H1 (cell line): ENCODE data around the gene SCYL1. TPM values are rescaled to one million over a fixed set of nuclear protein-coding genes. Genes with fewer than 3 reads are reported as not detected.

Experiments
- CTCF ChIA-PET: fragments of 300-600 bp; sonication (Branson Sonifier 250); formaldehyde crosslinking; loops from one replicate; lab custom pipeline; 2021; ENCODE audit not compliant: partially characterized antibody; lab: Charles Lee
- POLR2A ChIA-PET: fragments of 300-600 bp; sonication (Branson Sonifier 250); formaldehyde crosslinking; loops from one replicate; lab custom pipeline; 2021; ENCODE audit warnings: inconsistent platforms; ENCODE audit not compliant: partially characterized antibody; lab: Charles Lee
- DNase-seq, 2 experiments: peaks; one replicate each; pipeline versions ENCODE4 v3.0.0 to v3.0.0-alpha.2; 2010 to 2022; ENCODE audit warnings: low spot score in 2 of 2, low read depth in 1 of 2, mixed read lengths in 1 of 2
- FAIRE-seq: peaks from 2 replicates; lab custom pipeline; 2011; peaks lifted over from hg19 to GRCh38; lab: Jason Lieb, UNC
- H2AFZ ChIP-seq: 2 replicates; pipeline ENCODE4 v1.8.1; 2012; ENCODE audit warnings: low read length, inconsistent platforms
- H2AK5ac ChIP-seq: 2 replicates; pipeline ENCODE4 v1.6.1; 2013; ENCODE audit warnings: low read depth, low read length
- H2BK120ac ChIP-seq: replicated peaks from 2 replicates; pipeline ENCODE3; 2013; ENCODE audit warnings: low read depth, low read length, inconsistent platforms
- H2BK12ac ChIP-seq: 2 replicates; pipeline ENCODE4 v1.6.1; 2013; ENCODE audit warnings: low read depth, low read length
- H2BK15ac ChIP-seq: 2 replicates; pipeline ENCODE4 v1.6.1; 2013; ENCODE audit warnings: low read length
- H2BK20ac ChIP-seq: 2 replicates; pipeline ENCODE4 v1.6.1; 2013; ENCODE audit warnings: low read length
- H2BK5ac ChIP-seq: 2 replicates; pipeline ENCODE4 v1.6.1; 2013; ENCODE audit warnings: low read depth, low read length
- H3K14ac ChIP-seq: 2 replicates; pipeline ENCODE4 v1.6.1; 2013; ENCODE audit warnings: inconsistent platforms; ENCODE audit not compliant: insufficient read length
- H3K18ac ChIP-seq: 2 replicates; pipeline ENCODE4 v1.6.1; 2013; ENCODE audit warnings: low read length; ENCODE audit errors: extremely low read depth
- H3K23ac ChIP-seq: 2 replicates; pipeline ENCODE4 v1.6.1; 2013; ENCODE audit warnings: inconsistent platforms; ENCODE audit not compliant: insufficient read length
- H3K23me2 ChIP-seq: 2 replicates; pipeline ENCODE4 v1.6.1; 2013; ENCODE audit warnings: low read depth, low read length
- H3K27ac ChIP-seq: 2 replicates; pipeline ENCODE4 v1.6.1; 2011; ENCODE audit warnings: low read depth, low read length, inconsistent platforms
- H3K27me3 ChIP-seq, 4 experiments: replicated peaks in 1 of 4; 1 replicate in 1 of 4; 2 replicates in 3 of 4; pipeline versions ENCODE4 v1.6.1 to v1.8.1; 2011 to 2013; ENCODE audit warnings: low read length in 3 of 4, mild to moderate bottlenecking in 3 of 4, inconsistent platforms in 2 of 4, mixed read lengths in 2 of 4, moderate library complexity in 1 of 4; ENCODE audit not compliant: control insufficient read depth in 3 of 4, insufficient read depth in 3 of 4; ENCODE audit errors: extremely low read depth in 1 of 4
- H3K36me3 ChIP-seq, 4 experiments: 2 replicates each; pipeline versions ENCODE4 v1.6.1 to v1.8.1; 2011 to 2013; ENCODE audit warnings: mild to moderate bottlenecking in 4 of 4, low read length in 3 of 4, moderate library complexity in 2 of 4, control low read depth in 1 of 4, inconsistent platforms in 1 of 4; ENCODE audit not compliant: insufficient read depth in 4 of 4, control insufficient read depth in 2 of 4
- H3K4ac ChIP-seq: replicated peaks from 2 replicates; pipeline ENCODE3; 2013; ENCODE audit warnings: low read length, low read depth, mixed read lengths, inconsistent platforms; ENCODE audit not compliant: insufficient read length
- H3K4me1 ChIP-seq, 4 experiments: replicated peaks in 1 of 4; 1 replicate in 1 of 4; 2 replicates in 3 of 4; pipeline versions ENCODE4 v1.6.1 to v1.8.1; 2011 to 2013; ENCODE audit warnings: low read length in 3 of 4, inconsistent platforms in 2 of 4, mixed read lengths in 1 of 4; ENCODE audit not compliant: insufficient read depth in 4 of 4, control insufficient read depth in 3 of 4
- H3K4me2 ChIP-seq, 2 experiments: 2 replicates each; pipeline versions ENCODE4 v1.6.1 to v1.8.1; 2011 to 2013; ENCODE audit warnings: low read depth in 2 of 2, low read length in 2 of 2, control low read depth in 1 of 2, inconsistent platforms in 1 of 2, mild to moderate bottlenecking in 1 of 2; ENCODE audit not compliant: insufficient read depth in 1 of 2
- H3K4me3 ChIP-seq, 4 experiments: fragments of 200-600, 300-600 bp in 1 of 4; sonication (generic), shearing (Covaris generic), sonication (Bioruptor Twin) in 1 of 4; 2 replicates each; pipeline versions ENCODE4 v1.5.1 to v1.8.1; 2011 to 2016; ENCODE audit warnings: low read length in 4 of 4, low read depth in 3 of 4, control low read depth in 2 of 4, inconsistent platforms in 2 of 4, mild to moderate bottlenecking in 2 of 4, mixed read lengths in 1 of 4, moderate library complexity in 1 of 4; ENCODE audit not compliant: insufficient read depth in 2 of 4; ENCODE audit errors: extremely low read depth in 1 of 4
- H3K56ac ChIP-seq: replicated peaks from 2 replicates; pipeline ENCODE3; 2013; ENCODE audit warnings: low read depth, mild to moderate bottlenecking, mixed read lengths, low read length, inconsistent platforms; ENCODE audit not compliant: insufficient read length
- H3K79me1 ChIP-seq: 2 replicates; pipeline ENCODE4 v1.6.1; 2013; ENCODE audit warnings: low read depth, low read length, control low read depth
- H3K79me2 ChIP-seq, 2 experiments: 2 replicates each; pipeline versions ENCODE4 v1.6.1 to v1.8.1; 2012 to 2013; ENCODE audit warnings: low read length in 2 of 2, mild to moderate bottlenecking in 2 of 2, inconsistent platforms in 1 of 2; ENCODE audit not compliant: insufficient read depth in 2 of 2, control insufficient read depth in 1 of 2
- H3K9ac ChIP-seq, 4 experiments: replicated peaks in 1 of 4; 1 replicate in 1 of 4; 2 replicates in 3 of 4; pipeline versions ENCODE4 v1.6.1 to v1.8.1; 2011 to 2013; ENCODE audit warnings: low read depth in 3 of 4, low read length in 3 of 4, control low read depth in 2 of 4, mild to moderate bottlenecking in 2 of 4, moderate library complexity in 2 of 4, inconsistent platforms in 1 of 4; ENCODE audit errors: extremely low read depth in 1 of 4
- H3K9me3 ChIP-seq, 2 experiments: 2 replicates each; pipeline versions ENCODE4 v1.6.1 to v1.8.1; 2012 to 2013; ENCODE audit warnings: mild to moderate bottlenecking in 2 of 2, moderate library complexity in 2 of 2, control low read depth in 1 of 2, inconsistent platforms in 1 of 2, low read depth in 1 of 2, low read length in 1 of 2, mixed read lengths in 1 of 2; ENCODE audit not compliant: insufficient read depth in 2 of 2
- H4K20me1 ChIP-seq, 2 experiments: replicated peaks in 1 of 2; 2 replicates each; pipeline versions ENCODE3 to v1.8.1; 2011 to 2013; ENCODE audit warnings: inconsistent platforms in 2 of 2, low read length in 2 of 2, mild to moderate bottlenecking in 1 of 2; ENCODE audit not compliant: insufficient read depth in 2 of 2, control insufficient read depth in 1 of 2
- H4K5ac ChIP-seq: 2 replicates; pipeline ENCODE4 v1.6.1; 2013; ENCODE audit warnings: low read length, low read depth, mixed read lengths, inconsistent platforms; ENCODE audit not compliant: insufficient read length
- H4K8ac ChIP-seq: 2 replicates; pipeline ENCODE4 v1.8.0; 2013; ENCODE audit warnings: mild to moderate bottlenecking, moderate library complexity, low read length, inconsistent platforms; ENCODE audit not compliant: insufficient read depth; ENCODE audit errors: extremely low read depth
- H4K91ac ChIP-seq: replicated peaks from 2 replicates; pipeline ENCODE3; 2013; ENCODE audit warnings: low read length, mixed read lengths, inconsistent platforms; ENCODE audit not compliant: insufficient read length
- BRCA1 ChIP-seq: IDR thresholded peaks from 2 replicates; pipeline ENCODE4 v1.6.1; 2012; ENCODE audit warnings: low read depth, low read length, improper control_type of control experiment
- CEBPB ChIP-seq: IDR thresholded peaks from 2 replicates; pipeline ENCODE4 v1.6.1; 2012; ENCODE audit warnings: low read depth, low read length
- CHD1 ChIP-seq: IDR thresholded peaks from 2 replicates; pipeline ENCODE4 v1.6.1; 2012; ENCODE audit warnings: low read depth, low read length, improper control_type of control experiment
- HDAC6 ChIP-seq: IDR thresholded peaks from one replicate; pipeline ENCODE4 v1.7.1; 2012; ENCODE audit warnings: low read depth, mild to moderate bottlenecking, inconsistent platforms, low read length, moderate library complexity
- NANOG ChIP-seq: IDR thresholded peaks from 2 replicates; pipeline ENCODE4 v1.6.1; 2011; ENCODE audit warnings: low read length, low read depth, mild to moderate bottlenecking, inconsistent platforms; ENCODE audit not compliant: insufficient read depth, poor library complexity, severe bottlenecking
- NRF1 ChIP-seq: IDR thresholded peaks from 2 replicates; pipeline ENCODE4 v1.6.1; 2011; ENCODE audit warnings: mild to moderate bottlenecking, low read depth, low read length, improper control_type of control experiment
- POLR2A ChIP-seq, 2 experiments: IDR thresholded peaks; 1 replicate in 1 of 2; 2 replicates in 1 of 2; pipeline ENCODE4 v1.6.1; 2011; ENCODE audit warnings: low read depth in 2 of 2, low read length in 2 of 2, mild to moderate bottlenecking in 2 of 2; ENCODE audit errors: control extremely low read depth in 1 of 2
- POLR2AphosphoS5 ChIP-seq: IDR thresholded peaks from 2 replicates; pipeline ENCODE4 v1.6.1; 2011; ENCODE audit warnings: low read depth, low read length
- POU5F1 ChIP-seq: IDR thresholded peaks from 2 replicates; pipeline ENCODE4 v1.6.1; 2011; ENCODE audit warnings: low read depth, mild to moderate bottlenecking, low read length, moderate library complexity
- SIRT6 ChIP-seq: IDR thresholded peaks from one replicate; pipeline ENCODE4 v1.7.1; 2012; ENCODE audit warnings: low read length, inconsistent platforms
- TBP ChIP-seq: IDR thresholded peaks from 2 replicates; pipeline ENCODE4 v1.6.1; 2011; ENCODE audit warnings: low read depth, low read length, improper control_type of control experiment
- WGBS, 2 experiments: shearing (Covaris generic) in 1 of 2; methylation state at CpG; one replicate each; pipeline versions ENCODE4 v1.1.6 to v1.1.7; 2013 to 2015; ENCODE audit warnings: low lambda C conversion rate in 2 of 2, mixed read lengths in 2 of 2, inconsistent platforms in 1 of 2, low coverage in 1 of 2, missing lambda C conversion rate in 1 of 2; ENCODE audit not compliant: insufficient replicate concordance in 2 of 2, insufficient coverage in 1 of 2, insufficient read length in 1 of 2; ENCODE audit errors: extremely low coverage in 1 of 2, missing lambda C conversion rate in 1 of 2; 5-methylcytosine and 5-hydroxymethylcytosine counted together
- polyA plus RNA-seq, 7 experiments: library from polyadenylated mRNA; depleted of rRNA in 3 of 7; stranded (reverse) in 5 of 7; unstranded in 2 of 7; fragments of >200 nt in 5 of 7; fragments of 200-250 nt in 2 of 7; gene quantifications; 1 replicate in 5 of 7; 2 replicates in 1 of 7; 4 replicates in 1 of 7; pipeline versions ENCODE4 v1.2.1 to v1.2.3, GENCODE V29; 2011 to 2013; ENCODE audit warnings: missing spikeins in 2 of 7, mixed read lengths in 2 of 7
- total RNA-seq: library from RNA; stranded (reverse); fragmentation: NEBNext Ultra II Directional; extraction: Animal tissue kit (Norgen Biotek cat#: 25700); gene quantifications from 2 replicates; pipeline ENCODE4 v1.2.1, GENCODE V29; 2021

SCYL1 gene
- total and polyA plus RNA-seq, 2 of the 8 experiments (the other 6 are each of a cell fraction or from before 2014, with no cell fraction given), result 59.8 to 77.7 TPM

DNA sequence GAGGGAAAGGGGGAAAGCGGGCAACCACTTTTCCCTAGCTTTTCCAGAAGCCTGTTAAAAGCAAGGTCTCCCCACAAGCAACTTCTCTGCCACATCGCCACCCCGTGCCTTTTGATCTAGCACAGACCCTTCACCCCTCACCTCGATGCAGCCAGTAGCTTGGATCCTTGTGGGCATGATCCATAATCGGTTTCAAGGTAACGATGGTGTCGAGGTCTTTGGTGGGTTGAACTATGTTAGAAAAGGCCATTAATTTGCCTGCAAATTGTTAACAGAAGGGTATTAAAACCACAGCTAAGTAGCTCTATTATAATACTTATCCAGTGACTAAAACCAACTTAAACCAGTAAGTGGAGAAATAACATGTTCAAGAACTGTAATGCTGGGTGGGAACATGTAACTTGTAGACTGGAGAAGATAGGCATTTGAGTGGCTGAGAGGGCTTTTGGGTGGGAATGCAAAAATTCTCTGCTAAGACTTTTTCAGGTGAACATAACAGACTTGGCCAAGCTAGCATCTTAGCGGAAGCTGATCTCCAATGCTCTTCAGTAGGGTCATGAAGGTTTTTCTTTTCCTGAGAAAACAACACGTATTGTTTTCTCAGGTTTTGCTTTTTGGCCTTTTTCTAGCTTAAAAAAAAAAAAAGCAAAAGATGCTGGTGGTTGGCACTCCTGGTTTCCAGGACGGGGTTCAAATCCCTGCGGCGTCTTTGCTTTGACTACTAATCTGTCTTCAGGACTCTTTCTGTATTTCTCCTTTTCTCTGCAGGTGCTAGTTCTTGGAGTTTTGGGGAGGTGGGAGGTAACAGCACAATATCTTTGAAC, 19.2 kb upstream of the SCYL1 start:
- Histone ChIP-seq H3K23me2 (no peaks in the 10 kb centered on the region; the same call in 1 of the 2 replicates), H4K91ac (no peak overlapping the region), H4K5ac (no peak overlapping the region), H4K8ac (no peak overlapping the region), H3K4me1 (peaks cover 0 to 7% (median 3%) of the 10 kb centered on the region in 4 experiments; a peak in 4 of 7 replicates), H2BK12ac (no peak overlapping the region), H3K27me3 (no peaks in the 10 kb centered on the region), H2AK5ac (no peak overlapping the region), H3K79me1 (no peaks in the 10 kb centered on the region), H3K18ac (no peak overlapping the region), H2AFZ (no peak overlapping the region), H3K79me2 (peaks cover 41 to 57% of the 10 kb centered on the region in 2 experiments), H2BK120ac (no peak overlapping the region), H4K20me1 (peaks cover 39 to 47% of the 10 kb centered on the region in 2 experiments), H2BK5ac (no peak overlapping the region), H3K4ac (no peak overlapping the region), H3K23ac (no peak overlapping the region), H3K36me3 (peaks cover 39 to 61% (median 52%) of the 10 kb centered on the region in 4 experiments), H3K14ac (no peak overlapping the region), H3K9ac (peak overlapping the region in 1 of 4 experiments; percentile 40; a peak in 1 of 7 replicates), H3K56ac (no peak overlapping the region)
- no peak for FAIRE-seq
- CTCF ChIA-PET, result interaction anchor here (0.9 to 29.0 kb wide), 10 partner anchors 11 to 139 kb away, joined by 3 to 809 read pairs (median 3); partner anchors contain the start of gene MALAT1
- POLR2A ChIA-PET, result interaction anchor here (0.6 to 29.8 kb wide), 44 partner anchors 3 to 591 kb away, joined by 3 to 1569 read pairs (median 6); partner anchors contain the start of genes DPF2, FIBP, FRMD8 and MALAT1
- WGBS, 2 experiments, result 93% methylated on average over 11 of the region's 12 CpGs; no CpG with 5 or more reads in 1 of the 2 experiments
- no peak for DNase-seq
- TF ChIP-seq POLR2A (IDR thresholded peaks at IDR 0.05; ENCODE audit: control extremely low read depth in 1 of 2, low read depth in 2 of 2, low read length in 2 of 2), result peak; percentile 85
- TF ChIP-seq NRF1, result peak; percentile 10; the same call in 1 of the 2 replicates
- no peak for TF ChIP-seq NANOG
- TF ChIP-seq HDAC6, result no peak
- TF ChIP-seq CEBPB, result no peak
- no peak for TF ChIP-seq CHD1
- TF ChIP-seq BRCA1, result no peak
- peak; percentile 92 for TF ChIP-seq SIRT6
- no peak for TF ChIP-seq TBP
- TF ChIP-seq POU5F1, result no peak
- TF ChIP-seq POLR2AphosphoS5, result peak; percentile 93
- TF ChIP-seq, all 59 proteins: peak for 4
- peak overlapping the region; percentile 75 to 90; a peak in 3 of 4 replicates for H3K4me2 ChIP-seq
- H2BK15ac ChIP-seq, result no peak overlapping the region
- H3K4me3 ChIP-seq, result peak overlapping the region in 2 of 4 experiments; percentile 97 to 100; a peak in 5 of 8 replicates
- no peaks in the 10 kb centered on the region for H3K9me3 ChIP-seq
- H2BK20ac ChIP-seq, result no peak overlapping the region
- no peak overlapping the region for H3K27ac ChIP-seq
